GM21528 (cell line): Measurements from ENCODE around the gene ROBO1.

ENCODE experiments used
- ATAC-seq: cut with Tn5 transposase; IDR thresholded peaks from one replicate; pipeline ENCODE4 v1.9.1; 2021; ENCODE audit warnings: mild to moderate bottlenecking, moderate library complexity; ENCODE audit not compliant: unreplicated experiment, low FRiP score

The ROBO1 gene

DNA sequence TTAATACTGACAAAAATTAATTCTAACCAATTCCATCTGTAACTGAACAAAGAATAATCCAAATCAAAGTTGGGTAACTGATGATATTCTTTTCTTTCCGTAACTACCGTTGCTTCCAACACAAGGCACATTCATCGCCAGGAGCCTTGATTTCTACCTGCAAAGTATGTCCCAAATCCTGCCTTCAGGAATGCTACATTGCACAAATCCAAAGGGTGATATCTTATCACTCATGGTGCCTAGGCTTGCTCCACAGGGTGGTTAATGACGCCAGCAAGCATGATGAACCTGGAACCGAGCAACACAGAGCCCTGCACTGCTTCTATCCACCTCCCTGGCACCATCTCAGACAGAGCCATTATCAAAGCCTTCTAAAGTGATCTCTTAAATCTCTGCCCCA lies 772.7 kb downstream of the ROBO1 start:
- no peak for ATAC-seq

GRCh38 chr3:78994174-78995027 lies 773.4 kb downstream of the ROBO1 start:
- no peak for ATAC-seq

- ATAC-seq, result no peak
Measured at GRCh38 chr3:78993375-78993774, 774.4 kb downstream of the ROBO1 start.

GRCh38 chr3:78992830-78993229 lies 775.0 kb downstream of the ROBO1 start:
- no peak for ATAC-seq

- no peak for ATAC-seq
Measured at GRCh38 chr3:78992400-78992799, 775.4 kb downstream of the ROBO1 start.

DNA sequence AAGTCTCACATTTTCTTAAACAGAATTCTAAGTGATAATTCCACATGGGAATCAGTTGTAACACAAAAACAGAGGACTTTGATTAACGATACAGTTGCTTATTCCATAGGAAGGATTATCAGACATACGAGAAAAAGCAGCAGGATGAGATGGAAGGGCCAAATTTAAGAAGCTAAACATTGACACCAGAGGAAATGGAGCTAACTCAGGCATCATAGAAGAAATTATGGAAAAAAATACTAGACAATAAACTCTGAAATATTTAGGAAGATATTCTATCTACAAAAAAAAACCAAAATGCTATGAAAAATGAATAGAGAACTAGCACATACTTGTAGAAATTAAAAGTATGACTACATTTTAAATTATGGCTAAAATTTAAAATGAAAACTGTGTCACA lies 776.1 kb downstream of the ROBO1 start:
- no peak for ATAC-seq

DNA sequence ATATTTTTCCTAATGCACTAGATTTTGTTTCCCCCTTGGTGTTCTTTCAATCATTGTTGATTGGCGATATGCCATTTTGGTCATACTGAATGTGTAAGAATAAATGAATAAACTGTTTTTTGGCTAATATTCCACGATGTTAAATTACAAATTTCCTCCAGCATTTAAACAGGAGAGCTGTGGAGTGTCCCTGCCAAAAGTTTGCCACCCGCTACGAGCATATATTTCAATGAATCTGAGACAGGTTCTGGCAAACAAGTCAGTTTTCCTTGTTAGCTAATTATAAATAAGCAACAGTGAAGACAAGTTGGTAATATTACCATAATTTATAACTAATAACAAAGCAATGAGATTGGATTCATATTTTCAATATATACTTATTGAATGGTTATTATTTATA lies 777.6 kb downstream of the ROBO1 start:
- no peak for ATAC-seq

- no peak for ATAC-seq
Measured at GRCh38 chr3:78988324-78988723, 779.5 kb downstream of the ROBO1 start.

- ATAC-seq, result no peak
Measured at GRCh38 chr3:78986416-78987101, 781.2 kb downstream of the ROBO1 start.

- no peak for ATAC-seq
Measured at GRCh38 chr3:78985981-78986380, 781.8 kb downstream of the ROBO1 start.

- no peak for ATAC-seq
Measured at GRCh38 chr3:78979028-78979427, 788.8 kb downstream of the ROBO1 start.

GRCh38 chr3:78978037-78978436 lies 789.8 kb downstream of the ROBO1 start:
- no peak for ATAC-seq

GRCh38 chr3:78977073-78977472 lies 790.7 kb downstream of the ROBO1 start:
- no peak for ATAC-seq

DNA sequence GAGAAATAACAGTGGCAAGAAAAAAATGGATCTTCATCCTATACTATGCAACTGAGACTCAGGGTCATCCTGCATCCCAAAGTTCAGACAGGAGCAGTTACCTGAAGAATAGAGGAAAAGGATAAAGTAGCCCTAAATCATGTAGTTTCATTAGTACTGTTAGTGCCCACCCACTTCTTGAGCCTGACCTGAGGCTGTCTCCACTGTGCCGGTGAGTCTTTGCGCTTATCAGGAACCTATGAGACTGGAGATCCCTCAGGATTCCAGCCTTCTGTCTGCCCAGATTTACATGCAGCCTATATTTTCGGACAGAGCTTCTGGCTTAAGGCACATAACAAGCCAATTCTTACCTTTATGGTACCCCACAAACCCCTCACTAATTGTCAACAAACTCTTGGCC lies 791.6 kb downstream of the ROBO1 start:
- no peak for ATAC-seq

GRCh38 chr3:78974181-78974790 lies 793.5 kb downstream of the ROBO1 start:
- ATAC-seq, result no peak

- no peak for ATAC-seq
Measured at GRCh38 chr3:78972617-78973301, 795.0 kb downstream of the ROBO1 start.

DNA sequence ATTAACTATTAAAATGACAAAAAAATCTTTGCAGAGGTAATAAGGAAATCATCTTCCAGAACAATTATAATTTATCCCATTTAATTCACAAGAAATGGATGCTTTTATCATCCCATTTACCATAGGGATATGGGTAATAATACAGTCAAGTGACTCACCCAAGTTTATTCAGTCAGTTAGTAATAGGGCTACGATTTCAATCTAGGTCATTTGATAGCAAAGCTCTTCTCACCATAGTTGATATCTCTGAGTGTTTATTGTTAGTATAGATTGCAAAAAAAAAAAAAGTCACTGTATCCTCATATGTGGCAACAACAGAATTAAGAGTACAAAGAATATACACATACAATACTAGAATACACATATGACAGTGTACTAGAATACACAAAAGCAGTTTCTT lies 797.1 kb downstream of the ROBO1 start:
- ATAC-seq, result no peak

- ATAC-seq, result no peak
Measured at GRCh38 chr3:78969483-78969882, 798.3 kb downstream of the ROBO1 start.

GRCh38 chr3:78967061-78967460 lies 800.7 kb downstream of the ROBO1 start:
- no peak for ATAC-seq

DNA sequence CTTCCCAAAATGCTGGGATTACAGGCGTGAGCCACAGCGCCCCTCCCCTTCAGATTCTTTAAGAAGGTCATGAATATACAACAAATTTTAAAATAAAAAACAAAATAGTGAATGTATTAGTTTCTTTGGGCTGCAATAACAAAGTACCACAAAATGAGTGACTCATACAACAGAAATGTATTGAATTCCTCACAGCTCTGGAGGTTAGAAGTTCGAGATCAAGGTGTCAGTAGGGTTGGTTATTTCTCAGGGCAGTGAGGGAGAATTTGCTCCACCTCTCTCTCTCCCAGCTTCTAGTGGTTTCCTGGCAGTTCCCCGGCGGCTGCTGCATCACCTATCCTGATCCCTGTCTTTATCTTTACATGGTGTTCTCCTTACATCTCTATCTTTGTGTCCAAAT lies 804.0 kb downstream of the ROBO1 start:
- no peak for ATAC-seq

DNA sequence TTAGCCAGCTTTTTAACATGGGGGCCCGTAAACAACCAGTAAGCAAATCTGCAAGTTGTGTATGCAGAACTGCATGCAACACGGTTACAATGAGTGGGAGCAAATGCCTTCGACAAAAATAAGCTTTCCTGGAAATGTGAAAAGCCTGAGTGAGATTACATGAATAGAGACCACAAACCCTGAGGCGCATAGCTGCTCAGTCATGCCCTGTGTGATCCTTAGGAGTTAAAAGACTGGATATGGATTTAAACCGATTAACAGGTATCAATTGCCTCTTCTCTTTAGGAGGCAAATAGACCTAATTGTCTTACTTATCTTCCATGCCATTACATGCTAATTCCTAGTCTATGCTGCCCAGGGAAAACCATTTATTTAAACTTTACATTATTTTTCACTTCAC lies 810.3 kb downstream of the ROBO1 start:
- no peak for ATAC-seq
